SK-N-SH treated with all-trans-retinoic acid at 6 μM for 48 hours (cell line): ENCODE results near the gene KCNA5.

Experiments used
- ARNTL ChIP-seq: fragments of 450-650 bp; formaldehyde crosslinking; IDR thresholded peaks from 2 replicates; pipeline ENCODE4 v1.5.0; 2020; ENCODE audit warnings: low read depth, mild to moderate bottlenecking, moderate library complexity, borderline replicate concordance
- BACH2 ChIP-seq: fragments of 250-450 bp; sonication (Bioruptor Pico); IDR thresholded peaks from 2 replicates; pipeline ENCODE4 v1.9.0; 2021; ENCODE audit warnings: mild to moderate bottlenecking, borderline replicate concordance
- ESRRG ChIP-seq: fragments of 250-450 bp; sonication (Bioruptor Pico); IDR thresholded peaks from 2 replicates; pipeline ENCODE4 v1.6.1; 2021; ENCODE audit warnings: mild to moderate bottlenecking
- RARB ChIP-seq: fragments of 250-450 bp; sonication (Bioruptor Pico); IDR thresholded peaks from 2 replicates; pipeline ENCODE4 v1.8.0; 2021; ENCODE audit warnings: mild to moderate bottlenecking, moderate library complexity
- ZFP3 ChIP-seq: fragments of 250-450 bp; sonication (Bioruptor Pico); IDR thresholded peaks from 2 replicates; pipeline ENCODE4 v1.5.0; 2020; ENCODE audit warnings: mild to moderate bottlenecking, moderate library complexity
- ZNF70 ChIP-seq: fragments of 450-650 bp; formaldehyde crosslinking; IDR thresholded peaks from 2 replicates; pipeline ENCODE4 v1.5.0; 2020; ENCODE audit warnings: mild to moderate bottlenecking, moderate library complexity
- TF ChIP-seq, protein P1 (sequence below): fragments of 250-450 bp; sonication (Bioruptor Pico); IDR thresholded peaks from 2 replicates; pipeline ENCODE4 v1.5.1; 2020; ENCODE audit warnings: low read depth, mild to moderate bottlenecking, moderate library complexity
- TF ChIP-seq, protein P2 (sequence below): fragments of 250-450 bp; sonication (Bioruptor Pico); IDR thresholded peaks from 2 replicates; pipeline ENCODE4 v1.8.0; 2020; ENCODE audit warnings: mild to moderate bottlenecking, moderate library complexity, borderline replicate concordance

DNA sequence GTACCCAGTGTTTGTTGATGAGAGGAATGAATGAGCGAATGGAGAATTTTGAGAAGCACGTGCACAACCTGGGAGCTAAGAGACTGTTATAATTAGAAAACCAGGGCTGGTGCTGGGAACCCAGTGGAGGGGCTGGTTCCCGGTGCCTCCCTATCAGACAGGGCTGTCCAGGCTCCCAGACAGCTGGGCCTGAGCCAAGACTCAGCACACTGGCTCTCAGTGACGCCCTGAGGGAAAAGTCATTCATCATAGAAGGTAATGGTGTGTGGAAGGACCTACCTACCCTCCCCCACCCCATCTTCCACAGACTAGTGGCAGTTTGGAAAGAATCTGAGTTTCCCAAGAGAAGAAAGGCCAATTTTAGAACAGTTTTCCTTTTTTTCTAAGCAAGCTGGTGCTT lies 34.7 kb downstream of the KCNA5 start:
- TF ChIP-seq, protein P1, sequence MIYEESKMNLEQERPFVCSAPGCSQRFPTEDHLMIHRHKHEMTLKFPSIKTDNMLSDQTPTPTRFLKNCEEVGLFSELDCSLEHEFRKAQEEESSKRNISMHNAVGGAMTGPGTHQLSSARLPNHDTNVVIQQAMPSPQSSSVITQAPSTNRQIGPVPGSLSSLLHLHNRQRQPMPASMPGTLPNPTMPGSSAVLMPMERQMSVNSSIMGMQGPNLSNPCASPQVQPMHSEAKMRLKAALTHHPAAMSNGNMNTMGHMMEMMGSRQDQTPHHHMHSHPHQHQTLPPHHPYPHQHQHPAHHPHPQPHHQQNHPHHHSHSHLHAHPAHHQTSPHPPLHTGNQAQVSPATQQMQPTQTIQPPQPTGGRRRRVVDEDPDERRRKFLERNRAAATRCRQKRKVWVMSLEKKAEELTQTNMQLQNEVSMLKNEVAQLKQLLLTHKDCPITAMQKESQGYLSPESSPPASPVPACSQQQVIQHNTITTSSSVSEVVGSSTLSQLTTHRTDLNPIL (CRISPR knock-in tag), result no peak
- TF ChIP-seq BACH2 (CRISPR knock-in tag) (no peak), ARNTL (CRISPR knock-in tag) (no peak), ZFP3 (CRISPR knock-in tag) (no peak), RARB (CRISPR knock-in tag) (no peak), ESRRG (CRISPR knock-in tag) (no peak), ZNF70 (CRISPR knock-in tag) (no peak)
- TF ChIP-seq, protein P2, sequence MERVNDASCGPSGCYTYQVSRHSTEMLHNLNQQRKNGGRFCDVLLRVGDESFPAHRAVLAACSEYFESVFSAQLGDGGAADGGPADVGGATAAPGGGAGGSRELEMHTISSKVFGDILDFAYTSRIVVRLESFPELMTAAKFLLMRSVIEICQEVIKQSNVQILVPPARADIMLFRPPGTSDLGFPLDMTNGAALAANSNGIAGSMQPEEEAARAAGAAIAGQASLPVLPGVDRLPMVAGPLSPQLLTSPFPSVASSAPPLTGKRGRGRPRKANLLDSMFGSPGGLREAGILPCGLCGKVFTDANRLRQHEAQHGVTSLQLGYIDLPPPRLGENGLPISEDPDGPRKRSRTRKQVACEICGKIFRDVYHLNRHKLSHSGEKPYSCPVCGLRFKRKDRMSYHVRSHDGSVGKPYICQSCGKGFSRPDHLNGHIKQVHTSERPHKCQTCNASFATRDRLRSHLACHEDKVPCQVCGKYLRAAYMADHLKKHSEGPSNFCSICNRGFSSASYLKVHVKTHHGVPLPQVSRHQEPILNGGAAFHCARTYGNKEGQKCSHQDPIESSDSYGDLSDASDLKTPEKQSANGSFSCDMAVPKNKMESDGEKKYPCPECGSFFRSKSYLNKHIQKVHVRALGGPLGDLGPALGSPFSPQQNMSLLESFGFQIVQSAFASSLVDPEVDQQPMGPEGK, result no peak
